Fibroblast of mammary gland (primary cell): ENCODE measurements around the gene WDR64.

Experiments used
- DNase-seq: peaks from one replicate; pipeline ENCODE4 v3.0.0-alpha.2; 2010; ENCODE audit warnings: low read depth
- H3K4me3 ChIP-seq: 2 replicates; pipeline ENCODE4 v1.5.1; 2011; ENCODE audit warnings: low read depth, mild to moderate bottlenecking, low read length, moderate library complexity; ENCODE audit not compliant: control insufficient read depth
- TF ChIP-seq, protein P1 (sequence below): conservative IDR thresholded peaks from 2 replicates; pipeline ENCODE4 v1.5.1; 2011; ENCODE audit warnings: low read depth, low read length, inconsistent platforms; ENCODE audit not compliant: control insufficient read depth, insufficient read depth

The WDR64 gene

DNA sequence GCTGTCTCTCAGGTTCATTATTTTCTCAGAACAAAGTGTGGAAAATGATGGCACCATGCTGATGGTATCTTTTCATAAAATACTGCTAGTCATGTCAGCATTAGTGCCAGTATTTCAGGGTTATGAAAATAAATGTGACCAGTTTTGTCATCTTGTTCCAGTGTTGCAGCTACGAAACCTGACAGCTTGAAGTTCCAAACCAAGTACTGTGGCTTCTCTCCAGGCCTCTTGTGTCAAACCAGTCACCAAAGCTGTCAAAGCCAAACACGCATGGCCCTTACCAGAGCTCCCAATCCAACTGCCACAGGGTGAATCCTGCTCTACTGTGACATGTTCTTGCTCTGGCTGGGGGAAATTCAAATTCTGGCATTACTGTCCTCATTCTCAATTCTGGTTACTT lies 175.2 kb downstream of the WDR64 start:
- TF ChIP-seq, protein P1, sequence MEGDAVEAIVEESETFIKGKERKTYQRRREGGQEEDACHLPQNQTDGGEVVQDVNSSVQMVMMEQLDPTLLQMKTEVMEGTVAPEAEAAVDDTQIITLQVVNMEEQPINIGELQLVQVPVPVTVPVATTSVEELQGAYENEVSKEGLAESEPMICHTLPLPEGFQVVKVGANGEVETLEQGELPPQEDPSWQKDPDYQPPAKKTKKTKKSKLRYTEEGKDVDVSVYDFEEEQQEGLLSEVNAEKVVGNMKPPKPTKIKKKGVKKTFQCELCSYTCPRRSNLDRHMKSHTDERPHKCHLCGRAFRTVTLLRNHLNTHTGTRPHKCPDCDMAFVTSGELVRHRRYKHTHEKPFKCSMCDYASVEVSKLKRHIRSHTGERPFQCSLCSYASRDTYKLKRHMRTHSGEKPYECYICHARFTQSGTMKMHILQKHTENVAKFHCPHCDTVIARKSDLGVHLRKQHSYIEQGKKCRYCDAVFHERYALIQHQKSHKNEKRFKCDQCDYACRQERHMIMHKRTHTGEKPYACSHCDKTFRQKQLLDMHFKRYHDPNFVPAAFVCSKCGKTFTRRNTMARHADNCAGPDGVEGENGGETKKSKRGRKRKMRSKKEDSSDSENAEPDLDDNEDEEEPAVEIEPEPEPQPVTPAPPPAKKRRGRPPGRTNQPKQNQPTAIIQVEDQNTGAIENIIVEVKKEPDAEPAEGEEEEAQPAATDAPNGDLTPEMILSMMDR: no peak
- no peak for DNase-seq
- H3K4me3 ChIP-seq: no peak overlapping the region

DNA sequence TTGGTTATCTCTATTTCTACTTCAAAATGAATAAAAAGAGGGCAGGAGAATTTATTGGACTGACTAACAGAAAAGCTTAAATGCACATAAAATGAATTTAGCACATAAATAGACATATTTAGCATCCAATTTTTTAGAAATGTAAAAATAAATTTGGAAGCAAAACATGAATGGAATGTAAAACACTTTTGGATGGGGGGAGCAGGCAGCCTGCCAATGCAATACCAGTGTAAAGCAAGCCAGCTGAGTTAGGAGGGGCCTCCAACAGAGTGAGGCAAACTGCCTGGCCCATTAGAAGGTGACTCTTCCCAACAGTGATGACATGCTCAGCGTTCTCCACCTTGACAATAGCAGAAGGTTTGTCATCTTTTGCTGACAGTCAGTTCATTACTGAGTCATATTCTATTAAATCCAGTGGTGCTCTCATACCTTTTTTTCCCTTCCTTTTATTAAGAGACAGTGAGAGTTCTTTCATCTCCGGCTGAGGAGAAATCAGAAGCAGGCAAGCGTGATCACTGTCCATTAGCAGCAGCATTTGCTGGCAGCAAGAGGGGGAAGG lies 176.5 kb downstream of the WDR64 start:
- no peak overlapping the region for H3K4me3 ChIP-seq
- TF ChIP-seq, protein P1: no peak
- peak; percentile 55 for DNase-seq

DNA sequence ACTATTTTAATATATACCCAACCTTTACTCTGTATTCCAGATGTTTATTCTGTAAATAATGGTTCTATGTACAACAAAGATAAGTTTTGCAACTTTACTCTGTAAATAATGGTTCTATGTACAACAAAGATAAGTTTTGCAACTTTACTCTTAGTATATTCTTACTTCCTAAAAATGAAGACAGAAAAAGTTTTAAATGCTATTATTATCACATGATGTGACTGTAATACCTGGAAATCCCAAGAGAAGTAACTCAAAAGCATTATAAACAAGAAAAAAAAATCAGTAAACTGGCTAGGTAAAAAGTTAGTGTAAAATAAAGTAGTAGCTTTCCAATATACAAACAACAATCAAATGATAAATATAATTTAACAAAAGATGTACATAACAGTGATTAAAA lies 177.4 kb downstream of the WDR64 start:
- no peak overlapping the region for H3K4me3 ChIP-seq
- DNase-seq: no peak
- TF ChIP-seq, protein P1: no peak

DNA sequence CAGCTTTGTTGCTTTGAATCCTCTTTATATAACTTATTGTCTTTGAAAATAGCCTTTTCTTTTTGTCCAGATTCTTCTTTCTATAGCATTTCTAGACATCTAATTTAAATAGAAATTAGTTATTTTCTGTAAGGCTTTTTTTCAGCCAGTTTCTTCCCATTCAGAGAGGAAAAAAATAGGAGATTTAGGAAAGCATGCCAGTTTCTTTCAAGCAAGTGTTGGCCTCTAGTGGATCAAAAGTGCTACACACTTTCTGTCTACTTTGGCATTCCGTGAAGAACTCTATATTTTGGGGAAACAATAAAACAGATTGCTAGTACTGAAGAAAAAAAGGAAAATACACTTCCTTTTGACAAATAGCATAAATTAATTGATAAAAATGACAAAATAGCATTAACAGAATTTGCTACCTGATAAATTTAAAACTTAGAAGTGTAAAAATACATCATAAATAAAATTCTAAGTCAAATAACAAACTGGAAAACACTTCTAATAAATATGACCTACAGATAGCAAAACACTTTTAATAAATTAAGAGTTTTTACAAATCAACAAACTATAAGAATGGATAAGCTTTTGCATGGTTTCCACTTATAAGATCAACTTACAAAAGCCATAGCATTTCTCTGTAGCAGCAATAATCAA lies 182.8 kb downstream of the WDR64 start:
- H3K4me3 ChIP-seq: no peak overlapping the region
- TF ChIP-seq, protein P1: peak; percentile 88
- DNase-seq: peak; percentile 78

DNA sequence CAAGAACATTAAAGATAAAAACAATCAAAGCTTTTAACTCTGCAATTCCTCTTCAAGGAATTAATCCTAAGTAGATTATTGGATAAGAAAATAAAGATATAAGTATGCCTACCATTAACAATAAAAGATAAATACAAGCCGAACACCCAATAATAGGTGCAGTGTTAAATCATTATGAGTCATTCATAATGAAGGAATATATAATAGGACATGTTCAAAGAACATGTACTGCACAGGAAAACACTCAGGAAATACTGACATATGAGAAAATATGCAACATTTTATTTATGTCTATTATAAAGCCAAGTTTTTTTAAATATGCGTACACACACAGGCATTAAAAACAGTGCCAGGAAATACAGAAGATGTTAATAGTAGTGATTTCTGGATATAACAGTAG lies 184.9 kb downstream of the WDR64 start:
- H3K4me3 ChIP-seq: no peak overlapping the region
- TF ChIP-seq, protein P1: no peak
- no peak for DNase-seq

DNA sequence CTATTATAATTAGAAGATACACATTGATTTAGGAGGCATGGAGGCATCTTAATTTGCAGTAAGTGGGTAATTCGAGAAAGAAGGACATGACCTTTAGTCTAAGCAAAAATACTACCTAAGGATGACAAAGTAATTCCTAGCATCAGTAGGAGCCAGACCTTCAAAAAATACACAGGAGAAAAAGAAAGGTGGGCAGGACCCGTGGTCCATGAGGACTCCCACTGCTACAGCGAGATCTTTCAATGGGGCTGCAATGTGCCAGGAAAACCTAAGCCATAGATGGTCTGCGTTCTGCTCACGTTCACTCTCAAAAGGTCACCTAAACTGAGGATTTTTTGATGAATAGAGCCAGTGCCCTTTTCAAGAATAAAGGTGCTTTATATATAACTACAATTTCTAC lies 185.3 kb downstream of the WDR64 start:
- TF ChIP-seq, protein P1: no peak
- no peak for DNase-seq
- H3K4me3 ChIP-seq: no peak overlapping the region

DNA sequence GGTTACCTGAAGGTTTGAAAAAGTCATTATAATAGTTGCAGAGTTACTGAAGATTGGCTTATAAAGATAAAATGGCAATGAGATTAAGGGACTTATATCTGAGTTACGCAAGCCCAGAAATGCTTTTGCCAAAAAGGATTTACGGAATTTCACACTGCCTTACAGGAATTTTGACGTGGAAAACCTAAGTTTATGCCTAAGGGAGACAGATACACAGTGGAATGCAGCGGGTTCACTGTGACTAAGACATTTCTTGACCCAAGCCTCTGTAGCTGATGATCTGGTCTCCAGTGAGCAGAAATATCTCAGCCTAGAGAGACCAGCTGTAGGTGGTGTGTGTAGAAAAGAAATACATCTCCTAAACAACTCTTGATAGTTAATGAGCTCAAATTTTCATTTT lies 185.8 kb downstream of the WDR64 start:
- H3K4me3 ChIP-seq: no peak overlapping the region
- peak; percentile 92 for DNase-seq
- TF ChIP-seq, protein P1: no peak
